Stimulated activated CD4-positive, alpha-beta T cell treated with anti-CD3 and anti-CD28 coated beads, TNF-alpha, amount 100 ng/mL, for 48 hours (primary cell): Measurements from ENCODE around the gene GAL3ST2.
"Not testable (repeated sequence)": the region's sequence is repeated elsewhere in the genome, so short reads cannot be mapped to it uniquely, and the experiment has no call there.

Experiments used
- DNase-seq, 3 donors: peaks; one replicate each; pipeline ENCODE4 v3.0.0-alpha.2; 2020; ENCODE audit warnings: low read depth in 3 of 3

The GAL3ST2 gene

GRCh38 chr2:241776336-241777169 lies at the start of gene GAL3ST2:
Gene GAL3ST2 (plus strand): TSS chr2:241776822. CDS start chr2:241776956, 134 bp downstream.
- no peak for DNase-seq

GRCh38 chr2:241728000-241728399 lies 48.6 kb upstream of the GAL3ST2 start:
- no peak for DNase-seq

- no peak for DNase-seq
These were observed 48.0 kb upstream of the GAL3ST2 start for GRCh38 chr2:241728627-241729026.

- no peak for DNase-seq
These were observed 46.8 kb upstream of the GAL3ST2 start for GRCh38 chr2:241729868-241730267.

- no peak for DNase-seq
These were observed 45.8 kb upstream of the GAL3ST2 start for GRCh38 chr2:241730671-241731293.

GRCh38 chr2:241732513-241733186 lies 44.0 kb upstream of the GAL3ST2 start:
- peak in 1 of 3 donors; percentile 56 for DNase-seq

GRCh38 chr2:241733391-241734207 lies 43.0 kb upstream of the GAL3ST2 start:
- DNase-seq = no peak

GRCh38 chr2:241734208-241734466 lies 42.5 kb upstream of the GAL3ST2 start:
- no peak for DNase-seq

- peak; percentile 84 to 98 (median 91) for DNase-seq
These were observed 42.0 kb upstream of the GAL3ST2 start, which contains the start of gene D2HGDH for GRCh38 chr2:241734467-241735208. Gene D2HGDH (plus strand): TSS chr2:241734630. CDS start chr2:241735225, 595 bp downstream.

- no peak for DNase-seq
These were observed 40.5 kb upstream of the GAL3ST2 start for GRCh38 chr2:241736111-241736510.

GRCh38 chr2:241738040-241738686 lies 38.5 kb upstream of the GAL3ST2 start:
- DNase-seq = no peak

- no peak for DNase-seq
These were observed 37.4 kb upstream of the GAL3ST2 start for GRCh38 chr2:241739177-241739576.

GRCh38 chr2:241739651-241740050 lies 37.0 kb upstream of the GAL3ST2 start:
- peak in 2 of 3 donors; percentile 66 to 69 for DNase-seq

- peak in 1 of 3 donors; percentile 23 for DNase-seq
These were observed 35.6 kb upstream of the GAL3ST2 start for GRCh38 chr2:241741016-241741415.

GRCh38 chr2:241742320-241742939 lies 34.2 kb upstream of the GAL3ST2 start:
- DNase-seq = no peak

- DNase-seq = not testable (repeated sequence)
These were observed 33.6 kb upstream of the GAL3ST2 start for GRCh38 chr2:241743008-241743407.

- DNase-seq = no peak
These were observed 33.0 kb upstream of the GAL3ST2 start for GRCh38 chr2:241743620-241744019.

GRCh38 chr2:241744028-241744754 lies 32.4 kb upstream of the GAL3ST2 start:
- DNase-seq = no peak

GRCh38 chr2:241745276-241745675 lies 31.3 kb upstream of the GAL3ST2 start:
- DNase-seq = no peak
